HepG2 (cell line): Measurements from ENCODE around the gene TAF3. TPM values are rescaled to one million over a fixed set of nuclear protein-coding genes. Genes with fewer than 3 reads are reported as not detected.

Experiments used
- ATAC-seq: fragments of 200-7000 bp; cut with Tn5 transposase; 3 replicates; pipeline ENCODE4 v1.9.1; 2020; ENCODE audit warnings: mild to moderate bottlenecking, moderate library complexity
- BruUV-seq: library from RNA; stranded (reverse); fragments of 400-500 nt; replicated peaks from 2 replicates; lab custom pipeline; 2021; lab: Mats Ljungman, UMichigan
- CTCF ChIA-PET: fragments of 300-600 bp; formaldehyde crosslinking; extraction: SDS; loops from one replicate; lab custom pipeline; 2021; ENCODE audit warnings: low total read pairs, inconsistent platforms, low intra/inter-chr PET ratio; lab: Yijun Ruan, JAX
- POLR2A ChIA-PET: fragments of 350-600 bp; sonication (Branson Sonifier 250); formaldehyde crosslinking; loops from one replicate; lab custom pipeline; 2020; ENCODE audit warnings: antibody characterized with exemption, inconsistent platforms; lab: Yijun Ruan, JAX
- DNase-seq: peaks from one replicate; pipeline ENCODE4 v3.0.0-alpha.2; 2015; ENCODE audit warnings: low spot score
- FAIRE-seq: peaks from 3 replicates; lab custom pipeline; 2011; peaks lifted over from hg19 to GRCh38; lab: Jason Lieb, UNC
- H2AFZ ChIP-seq: one replicate; pipeline ENCODE4 v1.6.1; 2011; ENCODE audit warnings: low read length, inconsistent platforms
- H3K27ac ChIP-seq: fragments of 300-600 bp; 3 replicates; pipeline ENCODE4 v1.8.0; 2011; ENCODE audit warnings: mixed run types, mild to moderate bottlenecking, mixed read lengths, low read length, inconsistent platforms; ENCODE audit not compliant: insufficient read depth; ENCODE audit errors: extremely low read length
- H3K27me3 ChIP-seq, 2 experiments: fragments of 200-600 bp in 1 of 2; 2 replicates in 1 of 2; 3 replicates in 1 of 2; pipeline versions ENCODE4 v1.6.0 to v1.8.0; 2011; ENCODE audit warnings: low read length in 2 of 2, mild to moderate bottlenecking in 2 of 2, moderate library complexity in 2 of 2, inconsistent platforms in 1 of 2; ENCODE audit not compliant: insufficient read depth in 2 of 2, control insufficient read depth in 1 of 2
- H3K36me3 ChIP-seq, 2 experiments: fragments of 200-600 bp in 1 of 2; replicated peaks in 1 of 2; 2 replicates in 1 of 2; 3 replicates in 1 of 2; pipeline versions ENCODE4 v1.5.1 to v1.8.0; 2011; ENCODE audit warnings: low read length in 2 of 2, inconsistent platforms in 1 of 2; ENCODE audit not compliant: insufficient read depth in 2 of 2, control insufficient read depth in 1 of 2
- H3K4me1 ChIP-seq: 2 replicates; pipeline ENCODE4 v1.5.1; 2012; ENCODE audit warnings: low read length, inconsistent platforms; ENCODE audit not compliant: insufficient read depth
- H3K4me2 ChIP-seq: 2 replicates; pipeline ENCODE4 v1.6.0; 2011; ENCODE audit warnings: low read depth, low read length, inconsistent platforms
- H3K4me3 ChIP-seq, 3 experiments: fragments of 200-600 bp in 1 of 3; sonication (generic), shearing (Covaris generic) in 1 of 3; replicated peaks in 1 of 3; 2 replicates each; pipeline ENCODE4 v1.5.1; 2011 to 2016; ENCODE audit warnings: low read length in 3 of 3, inconsistent platforms in 2 of 3, low read depth in 2 of 3, mild to moderate bottlenecking in 2 of 3, control low read depth in 1 of 3, mixed read lengths in 1 of 3; ENCODE audit not compliant: insufficient read depth in 1 of 3
- H3K79me2 ChIP-seq: one replicate; pipeline ENCODE4 v1.6.1; 2011; ENCODE audit warnings: low read length, inconsistent platforms; ENCODE audit not compliant: insufficient read depth
- H3K9ac ChIP-seq: 2 replicates; pipeline ENCODE4 v1.6.0; 2011; ENCODE audit warnings: mild to moderate bottlenecking, low read depth, low read length, inconsistent platforms; ENCODE audit not compliant: insufficient read depth
- H3K9me3 ChIP-seq: 2 replicates; pipeline ENCODE4 v1.5.1; 2012; ENCODE audit warnings: mild to moderate bottlenecking, low read length
- H4K20me1 ChIP-seq: 2 replicates; pipeline ENCODE4 v1.6.0; 2011; ENCODE audit warnings: inconsistent platforms, mild to moderate bottlenecking, low read length, moderate library complexity; ENCODE audit not compliant: insufficient read depth
- DMTF1 ChIP-seq: sonication (generic); formaldehyde crosslinking; IDR thresholded peaks from 2 replicates; pipeline ENCODE4 v1.4.0; 2020; ENCODE audit warnings: mild to moderate bottlenecking, missing genetic modification reagents
- HMG20A ChIP-seq: IDR thresholded peaks from 2 replicates; pipeline ENCODE4 v1.6.1; 2016; ENCODE audit warnings: borderline replicate concordance
- HNF1B ChIP-seq: sonication (generic); formaldehyde crosslinking; IDR thresholded peaks from 2 replicates; pipeline ENCODE4 v1.5.1; 2020; ENCODE audit warnings: mild to moderate bottlenecking, moderate library complexity, missing genetic modification reagents
- MED13 ChIP-seq: sonication (generic); formaldehyde crosslinking; IDR thresholded peaks from 2 replicates; pipeline ENCODE4 v1.5.0; 2020; ENCODE audit warnings: missing genetic modification reagents
- NFKBIZ ChIP-seq: IDR thresholded peaks from 2 replicates; pipeline ENCODE4 v1.6.1; 2018; ENCODE audit warnings: missing genetic modification reagents, missing compliant biosample characterization
- SNRNP70 ChIP-seq: fragments of 200-400 bp; formaldehyde crosslinking; IDR thresholded peaks from 2 replicates; pipeline ENCODE4 v1.6.1; 2017; ENCODE audit warnings: mild to moderate bottlenecking, low read depth, low read length, moderate library complexity
- TCF12 ChIP-seq, 2 experiments: fragments of 450-650 bp in 1 of 2; sonication (generic) in 1 of 2; formaldehyde crosslinking in 1 of 2; IDR thresholded peaks; 2 replicates each; pipeline versions ENCODE4 v1.6.1 to v1.8.0; 2017 to 2022; ENCODE audit warnings: antibody characterized with exemption in 1 of 2, mild to moderate bottlenecking in 1 of 2, missing genetic modification reagents in 1 of 2, moderate library complexity in 1 of 2
- YEATS4 ChIP-seq: sonication (generic); formaldehyde crosslinking; IDR thresholded peaks from 2 replicates; pipeline ENCODE4 v1.4.0; 2020; ENCODE audit warnings: missing genetic modification reagents, borderline replicate concordance
- ZMYM2 ChIP-seq: sonication (generic); formaldehyde crosslinking; IDR thresholded peaks from 2 replicates; pipeline ENCODE4 v1.8.0; 2022; ENCODE audit warnings: mild to moderate bottlenecking, missing genetic modification reagents
- ZNF407 ChIP-seq: sonication (generic); formaldehyde crosslinking; IDR thresholded peaks from one replicate; pipeline ENCODE4 v1.5.1; 2020; ENCODE audit warnings: mild to moderate bottlenecking, missing genetic modification reagents; ENCODE audit errors: not compliant biosample characterization
- ZSCAN30 ChIP-seq: sonication (generic); formaldehyde crosslinking; IDR thresholded peaks from 2 replicates; pipeline ENCODE4 v1.5.0; 2020; ENCODE audit warnings: mild to moderate bottlenecking, missing genetic modification reagents
- WGBS: methylation state at CpG from one replicate; pipeline ENCODE4 v1.1.6; 2017; ENCODE audit warnings: low lambda C conversion rate; 5-methylcytosine and 5-hydroxymethylcytosine counted together
- in situ Hi-C: cut with HindIII; loops from 2 replicates; pipeline ENCODE4 v1.10.0; 2017; ENCODE audit warnings: low pct_unique_long_range_greater_than_20kb; ENCODE audit not compliant: extremely low pct_ligation_motif_present
- intact Hi-C: fragments of 100-400 bp; cut with micrococcal nuclease; formaldehyde crosslinking; loops from one replicate; pipeline ENCODE4 v1.10.0; 2022; ENCODE audit not compliant: unreplicated experiment
- polyA plus RNA-seq, 8 experiments: library from polyadenylated mRNA; depleted of rRNA in 3 of 8; stranded (reverse) in 7 of 8; unstranded in 1 of 8; fragments of >200 nt; fragmentation: Illumina TruSeq in 4 of 8; extraction: Trizol in 4 of 8; gene quantifications; 2 replicates each; pipeline versions ENCODE4 v1.2.1 to v1.2.3, GENCODE V29; 2011 to 2016; ENCODE audit warnings: low read depth in 4 of 8, missing spikeins in 1 of 8, mixed read lengths in 1 of 8; ENCODE audit not compliant: insufficient read depth in 1 of 8
- total RNA-seq, 5 experiments: library from RNA; depleted of rRNA; stranded (reverse); fragments of >200 nt; fragmentation: Illumina TruSeq; extraction: Trizol; gene quantifications; 2 replicates each; pipeline ENCODE4 v1.2.3, GENCODE V29; 2016; ENCODE audit warnings: low read depth in 1 of 5

The TAF3 gene
- total and polyA plus RNA-seq, 2 of the 13 experiments (the other 11 are each of a cell fraction or from before 2014, with no cell fraction given): 1.7 to 2.9 TPM

- peaks cover 23 to 70% of the 10 kb centered on the region in 2 experiments for H3K27me3 ChIP-seq
- no peak overlapping the region for H3K9ac ChIP-seq
- WGBS: 28% methylated on average over 14 of the region's 15 CpGs
- ChIA-PET CTCF (no interaction called here), POLR2A (no interaction called here)
- ATAC-seq: no peak
- BruUV-seq: no TSS peak
- H3K4me1 ChIP-seq: no peaks in the 10 kb centered on the region
- intact Hi-C loops: no loop called here
- H3K79me2 ChIP-seq: no peaks in the 10 kb centered on the region
- DNase-seq: no peak
- in situ Hi-C loops: no loop called here
- H4K20me1 ChIP-seq: no peaks in the 10 kb centered on the region
- H2AFZ ChIP-seq: no peak overlapping the region
- no peak overlapping the region for H3K4me2 ChIP-seq
- no peak for FAIRE-seq
- H3K4me3 ChIP-seq: no peak overlapping the region
- H3K9me3 ChIP-seq: no peaks in the 10 kb centered on the region
- TF ChIP-seq HNF1B: no peak
- TF ChIP-seq HMG20A (CRISPR knock-in tag): no peak
- no peak for TF ChIP-seq YEATS4
- no peak for TF ChIP-seq DMTF1 (CRISPR knock-in tag)
- TF ChIP-seq MED13 (CRISPR knock-in tag): no peak
- TF ChIP-seq NFKBIZ (CRISPR knock-in tag): no peak
- no peak for TF ChIP-seq TCF12 (IDR thresholded peaks at IDR 0.05)
- no peak for TF ChIP-seq TCF12 (CRISPR knock-in tag; IDR thresholded peaks at IDR 0.05)
- no peak for TF ChIP-seq ZMYM2 (CRISPR knock-in tag)
- no peak for TF ChIP-seq ZNF407 (CRISPR knock-in tag)
- TF ChIP-seq SNRNP70: no peak
- no peak for TF ChIP-seq ZSCAN30 (CRISPR knock-in tag)
- H3K36me3 ChIP-seq: no peaks in the 10 kb centered on the region
- H3K27ac ChIP-seq: no peak overlapping the region
These were observed 245.0 kb downstream of the TAF3 start for GRCh38 chr10:8063128-8063908.
